ENCODE measurements around the gene FAXC. TPM values are rescaled to one million over a fixed set of nuclear protein-coding genes. Genes with fewer than 3 reads are reported as not detected.

Gene FAXC
- total RNA-seq, 1 donor from 2014 or later = 5.3 TPM

GRCh38 chr6:99296261-99296660, 53.2 kb downstream of the FAXC start:
- FAIRE-seq (peak; percentile 55), DNase-seq (ENCODE audit: low read depth) (no peak)
- H3K36me3 ChIP-seq (ENCODE audit: control insufficient read depth, insufficient read depth, low read length) = no peaks in the 10 kb centered on the region
- no peak for TF ChIP-seq CTCF (IDR thresholded peaks at IDR 0.05; ENCODE audit: insufficient read depth, low read length, severe bottlenecking)
- H3K4me3 ChIP-seq (ENCODE audit: low read depth, low read length) = no peak overlapping the region
- H3K27me3 ChIP-seq (ENCODE audit: control insufficient read depth, insufficient read depth, low read length) = no peaks in the 10 kb centered on the region

- no peak overlapping the region for H3K4me3 ChIP-seq (ENCODE audit: low read depth, low read length)
- DNase-seq (ENCODE audit: low read depth) (no peak), FAIRE-seq (no peak)
- H3K27me3 ChIP-seq (ENCODE audit: control insufficient read depth, insufficient read depth, low read length) = no peaks in the 10 kb centered on the region
- no peak for TF ChIP-seq CTCF (IDR thresholded peaks at IDR 0.05; ENCODE audit: insufficient read depth, low read length, severe bottlenecking)
- no peaks in the 10 kb centered on the region for H3K36me3 ChIP-seq (ENCODE audit: control insufficient read depth, insufficient read depth, low read length)
Measured at GRCh38 chr6:99295276-99295675, 54.2 kb downstream of the FAXC start.

- no peak for TF ChIP-seq CTCF (IDR thresholded peaks at IDR 0.05; ENCODE audit: insufficient read depth, low read length, severe bottlenecking)
- Histone ChIP-seq H3K4me3 (ENCODE audit: low read depth, low read length) (no peak overlapping the region), H3K36me3 (ENCODE audit: control insufficient read depth, insufficient read depth, low read length) (no peaks in the 10 kb centered on the region), H3K27me3 (ENCODE audit: control insufficient read depth, insufficient read depth, low read length) (no peaks in the 10 kb centered on the region)
- no peak for DNase-seq (ENCODE audit: low read depth)
- FAIRE-seq = no peak
Measured at GRCh38 chr6:99294786-99295185, 54.7 kb downstream of the FAXC start.

- DNase-seq (ENCODE audit: low read depth) = no peak
- Histone ChIP-seq H3K27me3 (ENCODE audit: control insufficient read depth, insufficient read depth, low read length) (no peaks in the 10 kb centered on the region), H3K4me3 (ENCODE audit: low read depth, low read length) (no peak overlapping the region), H3K36me3 (ENCODE audit: control insufficient read depth, insufficient read depth, low read length) (no peaks in the 10 kb centered on the region)
- FAIRE-seq = no peak
- TF ChIP-seq CTCF (IDR thresholded peaks at IDR 0.05; ENCODE audit: insufficient read depth, low read length, severe bottlenecking) = no peak
Measured at GRCh38 chr6:99289701-99290100, 59.8 kb downstream of the FAXC start.

GRCh38 chr6:99288668-99289067, 60.8 kb downstream of the FAXC start:
- H3K4me3 ChIP-seq (ENCODE audit: low read depth, low read length) = no peak overlapping the region
- FAIRE-seq (no peak), DNase-seq (ENCODE audit: low read depth) (no peak)
- TF ChIP-seq CTCF (IDR thresholded peaks at IDR 0.05; ENCODE audit: insufficient read depth, low read length, severe bottlenecking) = no peak
- no peaks in the 10 kb centered on the region for H3K27me3 ChIP-seq (ENCODE audit: control insufficient read depth, insufficient read depth, low read length)
- no peaks in the 10 kb centered on the region for H3K36me3 ChIP-seq (ENCODE audit: control insufficient read depth, insufficient read depth, low read length)

- FAIRE-seq (no peak), DNase-seq (ENCODE audit: low read depth) (no peak)
- Histone ChIP-seq H3K4me3 (ENCODE audit: low read depth, low read length) (no peak overlapping the region), H3K27me3 (ENCODE audit: control insufficient read depth, insufficient read depth, low read length) (no peaks in the 10 kb centered on the region), H3K36me3 (ENCODE audit: control insufficient read depth, insufficient read depth, low read length) (no peaks in the 10 kb centered on the region)
- no peak for TF ChIP-seq CTCF (IDR thresholded peaks at IDR 0.05; ENCODE audit: insufficient read depth, low read length, severe bottlenecking)
Measured at GRCh38 chr6:99287523-99287922, 62.0 kb downstream of the FAXC start.
